SU-DHL-6 (cell line): Measurements from ENCODE around the gene NR5A2.

Experiments
- CTCF ChIP-seq: fragments of 200-600 bp; sonication (generic); IDR thresholded peaks from one replicate; pipeline ENCODE4 v1.5.1; 2017; ENCODE audit warnings: antibody characterized with exemption, mild to moderate bottlenecking, low read length, moderate library complexity; ENCODE audit not compliant: insufficient read depth, poor library complexity, severe bottlenecking
- EZH2phosphoT487 ChIP-seq: fragments of 200-600 bp; sonication (generic), shearing (Covaris generic); conservative IDR thresholded peaks from 2 replicates; pipeline ENCODE4 v1.6.1; 2018; ENCODE audit warnings: mild to moderate bottlenecking, antibody characterized with exemption, low read length, moderate library complexity, mixed read lengths

- TF ChIP-seq CTCF (no peak), EZH2phosphoT487 (no peak)
Measured at GRCh38 chr1:200152336-200152735, 124.8 kb downstream of the NR5A2 start.
